Lower lobe of right lung (tissue), 2 donors: ENCODE data around the gene PCGF3. TPM values are rescaled to one million over a fixed set of nuclear protein-coding genes. Genes with fewer than 3 reads are reported as not detected.
A peak's percentile ranks its signal among the peaks of the same experiment; 100 is the strongest.
"Not testable (repeated sequence)": the region's sequence is repeated elsewhere in the genome, so short reads cannot be mapped to it uniquely, and the experiment has no call there.

Experiments used
- ATAC-seq, 2 donors: fragments of 200-7000 bp; cut with Tn5 transposase; one replicate each; pipeline ENCODE4 v1.9.1; 2020 to 2022; ENCODE audit warnings: mild to moderate bottlenecking in 2 of 2, moderate library complexity in 2 of 2
- DNase-seq: peaks from one replicate; pipeline ENCODE4 v3.0.0-alpha.2; 2020
- H3K27ac ChIP-seq: fragments of 200-600 bp; one replicate; pipeline ENCODE4 v1.8.0; 2022
- H3K27me3 ChIP-seq: fragments of 200-600 bp; one replicate; pipeline ENCODE4 v1.8.0; 2022; ENCODE audit warnings: low read depth
- H3K36me3 ChIP-seq: fragments of 200-600 bp; one replicate; pipeline ENCODE4 v1.8.0; 2022; ENCODE audit warnings: mild to moderate bottlenecking
- H3K4me1 ChIP-seq: fragments of 200-600 bp; one replicate; pipeline ENCODE4 v1.8.0; 2022
- H3K4me3 ChIP-seq: fragments of 200-600 bp; one replicate; pipeline ENCODE4 v1.8.0; 2022; ENCODE audit warnings: mild to moderate bottlenecking
- H3K9me3 ChIP-seq: fragments of 200-600 bp; one replicate; pipeline ENCODE4 v1.8.0; 2022
- CTCF ChIP-seq: fragments of 200-600 bp; IDR thresholded peaks from one replicate; pipeline ENCODE4 v1.8.0; 2022; ENCODE audit warnings: antibody characterized with exemption, mild to moderate bottlenecking
- intact Hi-C: fragments of 100-400 bp; cut with DNase I; formaldehyde crosslinking; loops from one replicate; pipeline ENCODE4 v1.11.0; 2022
- total RNA-seq: library from RNA; stranded (reverse); fragmentation: NEBNext Ultra II Directional; extraction: Animal tissue kit (Norgen Biotek cat#: 25700); gene quantifications from one replicate; pipeline ENCODE4 v1.2.1, GENCODE V29; 2021
- donor health status: DM: no; HTN: yes; CAD: no; lungs with severe emphysema.

The PCGF3 gene
- total RNA-seq, 1 donor from 2014 or later, result 44.8 TPM

GRCh38 chr4:751676-752075, 46.0 kb downstream of the PCGF3 start:
- intact Hi-C loops, result no loop called here
- Histone ChIP-seq H3K9me3 (no peaks in the 10 kb centered on the region), H3K36me3 (peaks cover 59% of the 10 kb centered on the region), H3K4me3 (no peak overlapping the region), H3K27me3 (no peaks in the 10 kb centered on the region), H3K4me1 (no peaks in the 10 kb centered on the region), H3K27ac (no peak overlapping the region)
- no peak for TF ChIP-seq CTCF
- DNase-seq (peak; percentile 42), ATAC-seq (no peak)

GRCh38 chr4:752196-752861, 46.7 kb downstream of the PCGF3 start:
- DNase-seq (peak; percentile 41), ATAC-seq (peak in 1 of 2 donors; percentile 4)
- peaks cover 59% of the 10 kb centered on the region for H3K36me3 ChIP-seq
- no peak overlapping the region for H3K4me3 ChIP-seq
- no peaks in the 10 kb centered on the region for H3K9me3 ChIP-seq
- H3K4me1 ChIP-seq, result no peaks in the 10 kb centered on the region
- H3K27ac ChIP-seq, result no peak overlapping the region
- no peak for TF ChIP-seq CTCF
- H3K27me3 ChIP-seq, result no peaks in the 10 kb centered on the region
- intact Hi-C loops, result no loop called here

- H3K4me1 ChIP-seq, H3K4me3 ChIP-seq, ATAC-seq, intact Hi-C loops, H3K9me3 ChIP-seq, H3K27me3 ChIP-seq, H3K27ac ChIP-seq: not testable (repeated sequence)
- DNase-seq, result peak; percentile 16
- peaks cover 53% of the 10 kb centered on the region for H3K36me3 ChIP-seq
Measured at GRCh38 chr4:753186-753585, 47.6 kb downstream of the PCGF3 start.

- Histone ChIP-seq H3K27ac (no peak overlapping the region), H3K4me1 (no peaks in the 10 kb centered on the region), H3K27me3 (no peaks in the 10 kb centered on the region), H3K4me3 (no peak overlapping the region), H3K9me3 (no peaks in the 10 kb centered on the region), H3K36me3 (peaks cover 41% of the 10 kb centered on the region)
- intact Hi-C loops, result no loop called here
- DNase-seq (peak; percentile 40), ATAC-seq (peak; percentile 13 to 29)
- no peak for TF ChIP-seq CTCF
Measured at GRCh38 chr4:754221-755120, 48.8 kb downstream of the PCGF3 start.

GRCh38 chr4:757111-757510, 51.5 kb downstream of the PCGF3 start:
- DNase-seq, result peak; percentile 30
- intact Hi-C loops, result no loop called here
- Histone ChIP-seq H3K36me3 (peaks cover 49% of the 10 kb centered on the region), H3K4me3 (no peak overlapping the region), H3K9me3 (no peaks in the 10 kb centered on the region), H3K4me1 (no peaks in the 10 kb centered on the region), H3K27me3 (no peaks in the 10 kb centered on the region), H3K27ac (no peak overlapping the region)
- no peak for ATAC-seq
- TF ChIP-seq CTCF, result no peak

- H3K9me3 ChIP-seq, intact Hi-C loops, H3K27ac ChIP-seq, H3K27me3 ChIP-seq, H3K4me1 ChIP-seq, ATAC-seq, H3K4me3 ChIP-seq: not testable (repeated sequence)
- peaks cover 50% of the 10 kb centered on the region for H3K36me3 ChIP-seq
- DNase-seq, result peak; percentile 14
Measured at GRCh38 chr4:759810-760209, 54.2 kb downstream of the PCGF3 start.
